ENCODE data around the gene MGRN1.
A peak's percentile ranks its signal among the peaks of the same experiment; 100 is the strongest.

Gene MGRN1

DNA sequence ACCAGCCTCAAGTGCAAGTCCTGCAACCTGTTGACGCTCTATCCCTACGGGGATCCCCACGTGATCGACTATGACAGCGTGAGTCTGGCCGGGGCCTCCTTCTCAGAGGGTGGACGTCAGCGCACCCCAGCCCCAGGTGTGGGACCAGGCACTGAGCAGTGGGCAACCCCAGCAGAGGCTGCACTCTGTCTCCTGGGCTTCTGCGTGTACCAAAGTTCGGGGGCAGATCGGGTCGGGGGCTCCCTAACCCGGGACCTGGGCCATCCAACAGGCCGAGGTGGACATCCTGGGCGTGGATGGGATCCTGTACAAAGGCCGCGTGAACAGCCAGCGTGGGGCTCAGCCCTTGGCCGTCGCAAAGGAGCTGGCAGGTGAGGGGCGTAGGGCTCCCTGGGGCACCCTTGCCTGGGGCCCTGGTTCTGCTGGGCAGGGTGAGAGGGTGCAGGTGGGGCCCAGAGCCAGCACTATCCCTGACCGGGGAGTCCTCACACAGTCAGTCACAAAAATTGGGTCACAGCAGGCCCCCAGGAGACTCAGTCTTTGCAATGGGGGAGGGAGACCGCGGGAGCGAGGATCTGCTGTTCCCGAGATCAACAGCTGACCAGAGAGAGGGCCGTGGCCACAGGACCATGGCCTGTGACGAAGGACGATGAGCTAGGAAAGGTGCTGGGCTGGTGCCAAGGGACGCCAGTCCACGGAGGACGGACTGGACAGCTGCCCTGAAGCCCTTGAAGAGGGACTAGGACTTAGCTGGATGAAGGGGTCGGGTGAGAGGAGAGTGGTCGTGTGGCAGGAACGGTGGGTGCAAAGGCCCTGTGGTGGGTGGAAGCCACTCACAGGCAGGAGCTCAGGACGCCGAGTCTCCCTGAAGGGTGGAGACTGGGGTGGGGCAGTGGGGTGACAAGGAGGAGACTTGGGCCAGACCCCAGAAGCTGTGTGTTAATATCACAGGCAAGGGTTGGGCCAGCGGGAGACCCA is 29.9 kb upstream of the MGRN1 start:
- no peak overlapping the region for H3K27ac ChIP-seq
- TF ChIP-seq, protein P1, sequence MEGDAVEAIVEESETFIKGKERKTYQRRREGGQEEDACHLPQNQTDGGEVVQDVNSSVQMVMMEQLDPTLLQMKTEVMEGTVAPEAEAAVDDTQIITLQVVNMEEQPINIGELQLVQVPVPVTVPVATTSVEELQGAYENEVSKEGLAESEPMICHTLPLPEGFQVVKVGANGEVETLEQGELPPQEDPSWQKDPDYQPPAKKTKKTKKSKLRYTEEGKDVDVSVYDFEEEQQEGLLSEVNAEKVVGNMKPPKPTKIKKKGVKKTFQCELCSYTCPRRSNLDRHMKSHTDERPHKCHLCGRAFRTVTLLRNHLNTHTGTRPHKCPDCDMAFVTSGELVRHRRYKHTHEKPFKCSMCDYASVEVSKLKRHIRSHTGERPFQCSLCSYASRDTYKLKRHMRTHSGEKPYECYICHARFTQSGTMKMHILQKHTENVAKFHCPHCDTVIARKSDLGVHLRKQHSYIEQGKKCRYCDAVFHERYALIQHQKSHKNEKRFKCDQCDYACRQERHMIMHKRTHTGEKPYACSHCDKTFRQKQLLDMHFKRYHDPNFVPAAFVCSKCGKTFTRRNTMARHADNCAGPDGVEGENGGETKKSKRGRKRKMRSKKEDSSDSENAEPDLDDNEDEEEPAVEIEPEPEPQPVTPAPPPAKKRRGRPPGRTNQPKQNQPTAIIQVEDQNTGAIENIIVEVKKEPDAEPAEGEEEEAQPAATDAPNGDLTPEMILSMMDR (conservative IDR thresholded peaks at IDR 0.05; ENCODE audit: low read depth): no peak
- POLR2A ChIA-PET (ENCODE audit: low non-redundant PET): no interaction called here
- CTCF ChIA-PET: interaction anchor here (0.6 to 0.7 kb wide), 2 partner anchors 22 to 72 kb away, joined by 3 to 5 read pairs; no protein-coding TSS in a partner anchor
- no peak for DNase-seq (ENCODE audit: low spot score)

DNA sequence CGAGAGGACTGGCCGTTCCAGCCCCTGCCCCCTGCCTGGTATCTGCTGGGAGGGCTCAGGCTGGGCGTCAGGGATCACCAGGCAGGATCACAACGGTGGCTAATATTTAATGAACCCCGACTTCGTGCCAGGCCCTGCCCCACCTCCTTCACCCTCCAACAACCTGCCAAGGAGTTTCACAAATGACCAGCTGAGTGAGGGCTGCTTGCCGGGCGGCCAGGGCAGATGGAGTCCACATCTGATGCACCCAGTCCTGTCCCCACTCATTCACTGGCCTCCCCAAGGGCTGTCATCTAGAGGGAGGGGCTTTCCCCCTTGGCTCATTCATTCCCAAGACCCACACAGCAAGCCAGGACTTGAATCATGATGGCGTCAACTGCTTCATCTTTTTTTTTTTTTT is 27.5 kb upstream of the MGRN1 start:
- H3K27ac ChIP-seq: peak overlapping the region; percentile 40
- DNase-seq (ENCODE audit: low spot score): peak; percentile 62
- CTCF ChIA-PET: interaction anchor here (1.5 kb wide), 1 partner anchor 11 kb away, joined by 3 read pairs; no protein-coding TSS in a partner anchor
- POLR2A ChIA-PET (ENCODE audit: low non-redundant PET): no interaction called here
- TF ChIP-seq, protein P1 (conservative IDR thresholded peaks at IDR 0.05; ENCODE audit: low read depth): no peak

DNA sequence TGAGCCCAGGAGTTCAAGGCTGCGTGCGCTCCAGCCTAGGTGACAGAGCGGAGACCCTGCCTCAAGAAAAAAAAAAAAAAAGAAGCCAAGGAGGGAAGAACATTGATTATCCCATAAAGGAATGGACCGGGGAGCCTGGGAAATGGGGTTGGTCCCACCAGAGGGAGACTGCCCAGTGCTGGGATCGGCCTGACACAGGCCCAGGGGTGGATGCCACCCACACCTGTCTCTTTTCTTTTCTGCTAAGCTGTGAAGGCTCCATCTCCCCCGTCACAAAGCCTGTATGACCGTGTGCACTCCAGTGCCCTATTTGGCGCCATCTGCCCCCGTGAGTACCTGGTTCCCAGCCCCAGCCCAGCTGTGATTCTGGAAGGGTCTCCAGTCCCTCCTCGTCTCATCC is 25.6 kb upstream of the MGRN1 start:
- ChIA-PET CTCF (interaction anchor here (0.6 kb wide), 1 partner anchor 23 kb away, joined by 8 read pairs; no protein-coding TSS in a partner anchor), POLR2A (ENCODE audit: low non-redundant PET) (no interaction called here)
- DNase-seq (ENCODE audit: low spot score): no peak
- TF ChIP-seq, protein P1 (conservative IDR thresholded peaks at IDR 0.05; ENCODE audit: low read depth): no peak
- H3K27ac ChIP-seq: no peak overlapping the region

DNA sequence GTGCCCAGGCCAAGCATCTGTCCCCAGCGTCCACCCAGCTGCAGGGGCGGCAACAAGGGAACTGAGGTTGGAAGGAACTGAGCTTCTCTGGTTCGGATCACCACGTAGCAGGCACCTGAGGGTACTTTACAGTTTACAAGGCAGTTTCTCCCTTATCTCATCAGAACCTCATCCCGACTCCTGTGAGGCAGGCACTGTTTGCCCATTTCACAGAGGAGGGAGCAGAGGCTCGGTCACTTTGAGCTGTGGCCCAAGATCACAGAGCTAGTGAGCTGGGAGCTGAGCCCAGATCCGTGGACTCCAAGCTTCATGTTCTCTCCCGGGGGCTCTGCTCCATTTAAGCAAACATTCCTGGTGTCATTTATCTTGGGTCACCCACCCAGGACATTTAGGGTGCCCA is 25.1 kb upstream of the MGRN1 start:
- TF ChIP-seq, protein P1 (conservative IDR thresholded peaks at IDR 0.05; ENCODE audit: low read depth): no peak
- POLR2A ChIA-PET (ENCODE audit: low non-redundant PET): no interaction called here
- DNase-seq (ENCODE audit: low spot score): no peak
- no peak overlapping the region for H3K27ac ChIP-seq
- CTCF ChIA-PET: interaction anchor here (0.6 kb wide), 1 partner anchor 24 kb away, joined by 8 read pairs; no protein-coding TSS in a partner anchor

DNA sequence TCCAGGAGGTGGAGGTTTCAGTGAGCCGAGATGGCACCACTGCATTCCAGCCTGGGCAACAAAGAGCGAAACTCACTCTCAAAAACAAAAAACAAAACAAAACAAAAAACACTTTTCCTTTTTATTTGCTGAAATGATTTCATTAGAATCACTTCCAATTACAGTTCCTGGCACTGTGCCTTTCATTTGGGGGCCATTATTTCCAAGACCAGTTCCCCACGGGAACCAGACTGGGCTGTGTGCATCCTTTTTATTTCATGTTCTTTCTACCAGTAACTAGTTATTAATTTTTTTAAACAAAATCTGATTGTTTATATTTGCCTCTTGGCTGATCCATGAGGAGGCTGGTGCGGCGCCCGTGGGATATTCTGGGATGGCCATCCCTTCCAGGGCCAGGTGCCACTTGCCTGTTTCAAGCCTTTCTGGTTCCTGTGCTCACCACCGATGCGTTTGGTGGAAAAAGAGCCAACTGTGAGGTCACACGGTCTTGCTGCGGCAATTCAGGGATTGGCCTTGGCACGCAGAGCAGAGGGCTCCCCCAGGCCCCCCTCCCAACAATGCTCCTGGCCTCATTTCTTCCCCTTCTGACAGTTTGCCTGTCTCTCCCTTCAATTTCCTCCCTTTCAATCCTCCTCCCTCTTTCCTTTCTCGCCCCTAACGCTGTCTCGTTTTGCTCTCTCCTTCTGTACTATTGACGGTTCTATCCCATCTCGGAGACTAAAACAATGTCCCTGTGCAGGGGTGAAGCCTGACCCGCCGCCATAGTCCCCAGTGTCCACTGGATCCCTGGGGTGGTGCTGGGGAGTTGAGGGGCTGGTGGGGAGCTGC is 23.4 kb upstream of the MGRN1 start:
- no peak for DNase-seq (ENCODE audit: low spot score)
- TF ChIP-seq, protein P1 (conservative IDR thresholded peaks at IDR 0.05; ENCODE audit: low read depth): no peak
- POLR2A ChIA-PET (ENCODE audit: low non-redundant PET): no interaction called here
- H3K27ac ChIP-seq: no peak overlapping the region
- CTCF ChIA-PET: no interaction called here

DNA sequence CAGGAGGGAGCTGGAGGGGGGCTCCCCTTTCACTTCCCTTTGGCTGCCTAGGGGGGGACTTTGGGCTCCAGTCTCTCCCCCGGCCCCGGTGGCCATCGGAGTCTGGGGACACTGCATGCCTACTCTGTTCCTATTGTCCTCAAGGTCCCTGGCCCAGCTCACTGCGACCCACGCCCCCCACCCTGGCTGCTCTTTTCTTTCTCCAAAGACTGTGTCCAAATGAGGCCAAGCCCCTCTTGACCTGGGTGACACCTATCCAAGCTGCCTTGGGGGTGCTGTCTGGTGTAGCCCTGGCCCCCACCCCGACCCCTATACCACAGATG is 22.8 kb upstream of the MGRN1 start:
- CTCF ChIA-PET: interaction anchor here (1.8 kb wide), 1 partner anchor 22 kb away, joined by 5 read pairs; the partner anchor contains the start of gene MGRN1
- no peak for DNase-seq (ENCODE audit: low spot score)
- H3K27ac ChIP-seq: no peak overlapping the region
- POLR2A ChIA-PET (ENCODE audit: low non-redundant PET): no interaction called here
- TF ChIP-seq, protein P1 (conservative IDR thresholded peaks at IDR 0.05; ENCODE audit: low read depth): no peak
